GM13976 (cell line): Measurements from ENCODE around the gene CCDC138.

Experiments used
- DNase-seq: peaks from one replicate; pipeline ENCODE4 v3.0.0; 2012; ENCODE audit warnings: low spot score
- in situ Hi-C: fragments of 300-500 bp; cut with MboI; formaldehyde crosslinking; loops from one replicate; pipeline ENCODE4 v1.12.0; 2022; ENCODE audit warnings: low sequenced_read_pairs, mixed read lengths, inconsistent platforms; ENCODE audit not compliant: unreplicated experiment
- TF ChIP-seq, protein P1 (sequence below): IDR thresholded peaks from 2 replicates; pipeline ENCODE4 v1.5.1; 2012; ENCODE audit warnings: borderline replicate concordance, mild to moderate bottlenecking; ENCODE audit not compliant: insufficient read depth; ENCODE audit errors: extremely low read depth, missing control alignments, control extremely low read depth

CCDC138 gene

DNA sequence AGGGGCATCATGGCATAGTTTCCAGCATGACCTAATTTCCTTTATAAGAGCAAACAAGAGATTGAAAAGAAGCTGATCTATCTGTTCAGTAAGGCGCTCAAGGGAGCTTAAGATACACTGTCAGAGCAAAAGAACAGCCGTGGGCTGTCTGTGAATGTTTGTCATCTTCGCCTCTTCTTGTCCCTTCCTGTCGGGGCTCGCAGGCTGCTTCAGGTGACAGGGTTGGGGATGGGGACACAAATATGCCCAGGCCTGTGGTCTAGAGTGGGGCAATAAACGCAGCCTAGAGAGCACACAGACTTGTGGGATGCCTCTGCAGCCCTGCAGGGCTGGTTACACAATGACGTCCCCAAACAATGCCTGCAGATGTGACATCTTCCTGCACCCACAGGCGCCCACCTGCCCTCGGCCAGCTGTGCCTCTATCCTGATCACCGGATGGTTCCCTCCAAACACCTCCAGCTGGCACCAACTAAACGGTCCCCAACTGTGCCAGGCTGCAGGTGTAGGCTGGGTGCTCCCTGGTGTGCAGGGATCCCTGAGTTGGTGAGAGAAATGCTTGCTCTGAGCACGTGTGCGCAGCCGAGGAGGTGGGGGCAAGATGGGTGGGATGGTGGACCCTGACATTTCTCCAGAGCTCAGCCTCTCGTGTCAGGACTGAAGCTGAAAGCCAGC, 129.7 kb downstream of the CCDC138 start:
- in situ Hi-C loops: no loop called here
- DNase-seq: no peak
- TF ChIP-seq, protein P1, sequence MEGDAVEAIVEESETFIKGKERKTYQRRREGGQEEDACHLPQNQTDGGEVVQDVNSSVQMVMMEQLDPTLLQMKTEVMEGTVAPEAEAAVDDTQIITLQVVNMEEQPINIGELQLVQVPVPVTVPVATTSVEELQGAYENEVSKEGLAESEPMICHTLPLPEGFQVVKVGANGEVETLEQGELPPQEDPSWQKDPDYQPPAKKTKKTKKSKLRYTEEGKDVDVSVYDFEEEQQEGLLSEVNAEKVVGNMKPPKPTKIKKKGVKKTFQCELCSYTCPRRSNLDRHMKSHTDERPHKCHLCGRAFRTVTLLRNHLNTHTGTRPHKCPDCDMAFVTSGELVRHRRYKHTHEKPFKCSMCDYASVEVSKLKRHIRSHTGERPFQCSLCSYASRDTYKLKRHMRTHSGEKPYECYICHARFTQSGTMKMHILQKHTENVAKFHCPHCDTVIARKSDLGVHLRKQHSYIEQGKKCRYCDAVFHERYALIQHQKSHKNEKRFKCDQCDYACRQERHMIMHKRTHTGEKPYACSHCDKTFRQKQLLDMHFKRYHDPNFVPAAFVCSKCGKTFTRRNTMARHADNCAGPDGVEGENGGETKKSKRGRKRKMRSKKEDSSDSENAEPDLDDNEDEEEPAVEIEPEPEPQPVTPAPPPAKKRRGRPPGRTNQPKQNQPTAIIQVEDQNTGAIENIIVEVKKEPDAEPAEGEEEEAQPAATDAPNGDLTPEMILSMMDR: no peak

DNA sequence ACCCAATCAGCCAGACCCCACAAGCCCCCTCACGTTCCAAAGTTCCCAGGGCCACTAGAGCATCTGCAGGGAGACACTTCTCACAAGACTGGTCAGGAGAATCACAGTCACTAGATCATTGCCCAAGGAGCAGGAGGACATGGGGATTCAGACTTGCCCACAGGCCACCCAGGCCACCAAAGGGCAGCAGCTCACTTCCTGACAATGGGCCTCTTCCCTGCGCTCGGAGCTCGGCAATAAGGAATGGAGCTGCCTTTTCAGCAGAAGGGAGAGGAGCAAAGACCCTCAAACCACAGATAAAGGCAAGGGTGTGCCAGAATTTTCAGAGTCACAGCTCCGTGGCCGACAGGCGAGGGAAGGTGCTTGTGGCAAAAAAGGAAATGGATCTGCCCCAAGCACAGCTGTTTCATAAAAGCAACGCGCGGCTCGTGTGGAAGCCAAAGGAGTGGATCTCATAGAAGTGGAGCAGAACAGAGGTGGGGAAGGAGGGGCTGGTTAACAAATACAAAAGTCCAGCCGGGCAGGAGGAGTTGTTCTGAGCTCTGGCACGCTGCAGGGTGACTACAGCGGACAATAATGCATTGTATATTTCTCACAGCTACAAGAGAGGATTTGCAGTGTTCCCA, 130.3 kb downstream of the CCDC138 start:
- in situ Hi-C loops: no loop called here
- TF ChIP-seq, protein P1: no peak
- no peak for DNase-seq

DNA sequence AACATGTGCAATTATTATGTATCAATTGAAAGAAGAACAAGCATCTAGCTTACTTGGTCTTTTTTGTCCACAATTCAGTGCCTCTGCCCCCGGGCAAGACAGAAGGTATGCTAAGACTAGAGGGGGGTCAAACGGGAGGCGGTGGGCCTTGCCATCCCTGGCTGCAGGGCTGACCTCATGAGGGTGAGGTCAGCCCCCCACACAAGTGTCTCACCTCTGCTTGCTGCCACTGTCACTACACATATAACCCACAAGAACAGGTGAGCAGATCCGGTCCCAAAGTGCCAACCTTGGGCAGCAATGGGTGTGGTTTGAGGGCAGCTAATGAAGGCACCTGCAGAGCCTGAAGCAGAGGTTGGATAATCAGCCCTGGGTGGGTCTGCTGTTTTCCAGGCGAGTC, 131.0 kb downstream of the CCDC138 start:
- TF ChIP-seq, protein P1: no peak
- in situ Hi-C loops: no loop called here

DNA sequence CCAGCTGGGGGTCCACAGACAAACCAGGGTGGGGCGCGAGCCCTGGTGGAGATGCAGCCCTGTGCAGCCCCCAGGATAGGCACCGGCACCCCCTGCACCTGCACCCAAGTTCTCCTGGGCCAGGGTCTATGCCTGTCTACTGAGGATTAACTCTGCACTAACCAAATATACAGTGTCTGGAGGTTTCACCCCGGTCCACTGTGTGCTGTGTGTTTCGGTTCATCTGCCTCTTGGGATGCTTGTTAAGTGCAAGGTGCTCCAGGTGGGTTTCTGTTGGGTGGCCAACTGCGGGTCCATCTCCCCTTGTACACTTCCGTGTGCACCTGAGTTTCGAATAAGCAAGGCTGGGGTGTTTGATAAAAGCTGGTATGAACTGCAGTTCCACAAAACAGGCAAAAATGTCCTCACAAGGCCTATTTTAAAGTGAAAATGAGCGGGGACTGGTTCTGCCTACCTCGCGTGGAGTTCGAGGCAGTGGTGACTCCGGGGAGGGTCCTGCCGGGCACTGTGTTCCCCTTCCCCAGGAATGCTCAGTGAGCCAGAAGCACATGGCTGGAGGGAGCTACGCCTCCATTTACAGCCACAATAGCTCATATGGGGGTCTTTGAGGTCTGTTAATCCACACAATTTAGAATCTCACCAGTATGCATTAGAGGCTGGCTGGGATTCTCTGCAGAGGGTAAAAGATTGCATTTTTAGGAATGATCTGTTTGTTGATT, 131.7 kb downstream of the CCDC138 start:
- DNase-seq: no peak
- TF ChIP-seq, protein P1: no peak
- in situ Hi-C loops: no loop called here

More for the DNA sequence above, 131.0 kb downstream of the CCDC138 start:
- no peak for DNase-seq

DNA sequence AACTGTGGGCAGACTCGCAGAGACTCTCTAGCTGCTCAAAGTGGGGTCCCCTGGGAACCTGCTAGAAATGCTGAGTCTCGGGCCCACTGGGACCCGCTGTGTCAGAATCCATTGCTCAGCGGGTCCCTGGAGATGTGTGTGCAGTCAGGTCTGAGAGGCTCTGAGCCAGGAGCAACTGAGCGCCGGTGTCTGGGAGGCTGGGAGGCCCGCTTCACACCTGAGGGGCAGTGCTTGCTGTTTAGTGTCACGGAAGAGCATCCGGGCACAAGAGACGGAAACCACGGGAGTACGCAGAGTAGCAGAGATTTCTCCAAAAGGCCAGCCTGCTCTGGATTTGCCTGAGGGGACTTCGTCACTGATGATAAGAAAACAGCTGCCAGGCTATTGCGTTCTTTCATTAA, 132.4 kb downstream of the CCDC138 start:
- DNase-seq: no peak
- TF ChIP-seq, protein P1: no peak
- in situ Hi-C loops: no loop called here

DNA sequence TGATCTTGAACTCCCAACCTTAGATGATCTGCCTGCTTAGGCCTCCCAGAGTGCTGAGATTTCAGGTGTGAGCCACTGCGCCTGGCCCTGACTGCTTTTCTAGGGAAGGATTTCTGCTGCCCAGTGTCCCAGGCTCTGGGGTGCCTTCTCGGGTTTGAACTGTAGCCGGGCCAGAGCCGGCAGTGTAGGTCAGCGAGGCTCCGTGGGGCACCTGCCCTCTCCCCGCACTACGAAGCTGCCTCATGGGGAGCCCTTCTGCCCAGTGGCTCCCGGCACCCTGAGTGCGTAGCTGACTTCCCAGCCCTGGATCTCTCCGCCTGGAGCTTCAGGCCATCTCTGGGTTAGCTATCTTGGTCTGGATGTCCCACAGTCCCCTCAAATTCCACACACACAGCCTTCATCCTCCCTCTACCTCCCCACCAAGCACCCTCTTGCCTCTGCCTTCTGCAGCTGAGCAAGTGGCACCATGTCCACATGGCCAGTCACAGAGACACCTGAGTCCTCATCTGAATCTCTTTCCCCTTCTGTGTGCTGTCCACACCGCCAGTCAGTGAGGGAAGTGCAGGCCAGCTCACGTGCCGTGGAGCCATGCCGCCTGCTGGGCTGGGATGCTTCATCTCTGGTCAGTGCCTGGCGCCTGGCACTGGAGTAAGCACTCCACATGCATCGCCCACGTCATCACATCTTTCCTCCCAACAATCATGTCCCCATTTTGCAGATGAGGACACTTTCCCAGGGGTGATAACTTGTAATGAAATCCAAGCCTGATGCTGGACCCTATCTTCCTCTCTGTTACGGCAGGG, 133.2 kb downstream of the CCDC138 start:
- in situ Hi-C loops: no loop called here
- DNase-seq: no peak
- TF ChIP-seq, protein P1: no peak
